GM19025 (cell line): ENCODE results near the gene LRRC2.
"Not testable (repeated sequence)": the region's sequence is repeated elsewhere in the genome, so short reads cannot be mapped to it uniquely, and the experiment has no call there.

Source experiments
- ATAC-seq: cut with Tn5 transposase; IDR thresholded peaks from one replicate; pipeline ENCODE4 v1.9.1; 2021; ENCODE audit warnings: mild to moderate bottlenecking, low read depth, moderate library complexity; ENCODE audit not compliant: unreplicated experiment

Gene LRRC2

GRCh38 chr3:46536758-46537157 lies 29.3 kb downstream of the LRRC2 start:
- no peak for ATAC-seq

- no peak for ATAC-seq
These were observed 30.4 kb downstream of the LRRC2 start for GRCh38 chr3:46535746-46536145.

GRCh38 chr3:46533091-46533490 lies 33.0 kb downstream of the LRRC2 start:
- no peak for ATAC-seq

GRCh38 chr3:46527239-46527638 lies 38.9 kb downstream of the LRRC2 start:
- ATAC-seq = no peak

GRCh38 chr3:46524832-46525231 lies 41.3 kb downstream of the LRRC2 start:
- no peak for ATAC-seq

GRCh38 chr3:46524008-46524407 lies 42.1 kb downstream of the LRRC2 start:
- ATAC-seq = no peak

GRCh38 chr3:46523556-46523955 lies 42.5 kb downstream of the LRRC2 start:
- ATAC-seq = no peak

GRCh38 chr3:46522201-46522600 lies 43.9 kb downstream of the LRRC2 start:
- ATAC-seq = not testable (repeated sequence)

- ATAC-seq = no peak
These were observed 45.0 kb downstream of the LRRC2 start for GRCh38 chr3:46521096-46521495.

- no peak for ATAC-seq
These were observed 45.6 kb downstream of the LRRC2 start for GRCh38 chr3:46520531-46520930.

GRCh38 chr3:46519952-46520351 lies 46.1 kb downstream of the LRRC2 start:
- ATAC-seq = no peak

- no peak for ATAC-seq
These were observed 48.3 kb downstream of the LRRC2 start for GRCh38 chr3:46517784-46518181.

- no peak for ATAC-seq
These were observed 48.9 kb downstream of the LRRC2 start for GRCh38 chr3:46517016-46517783.

GRCh38 chr3:46516521-46516920 lies 49.6 kb downstream of the LRRC2 start:
- no peak for ATAC-seq

- no peak for ATAC-seq
These were observed 53.8 kb downstream of the LRRC2 start for GRCh38 chr3:46512191-46512749.

- no peak for ATAC-seq
These were observed 56.4 kb downstream of the LRRC2 start for GRCh38 chr3:46509661-46510187.

- ATAC-seq = no peak
These were observed 57.1 kb downstream of the LRRC2 start for GRCh38 chr3:46508850-46509591.

GRCh38 chr3:46506526-46506925 lies 59.6 kb downstream of the LRRC2 start:
- no peak for ATAC-seq

GRCh38 chr3:46505953-46506352 lies 60.1 kb downstream of the LRRC2 start:
- ATAC-seq = no peak

GRCh38 chr3:46504789-46505188 lies 61.3 kb downstream of the LRRC2 start:
- no peak for ATAC-seq

GRCh38 chr3:46503200-46503874 lies 62.8 kb downstream of the LRRC2 start:
- no peak for ATAC-seq
